DND-41 (cell line): Measurements from ENCODE around the gene NR2C1.

Source experiments
- ATAC-seq: fragments of 200-7000 bp; cut with Tn5 transposase; 3 replicates; pipeline ENCODE4 v1.9.1; 2021; ENCODE audit warnings: low read depth; ENCODE audit not compliant: insufficient read depth
- DNase-seq: peaks from one replicate; pipeline ENCODE4 v3.0.0-alpha.2; 2020
- H2AFZ ChIP-seq: 2 replicates; pipeline ENCODE4 v1.6.0; 2012; ENCODE audit warnings: low read depth, low read length
- H3K27ac ChIP-seq: 2 replicates; pipeline ENCODE4 v1.5.1; 2012; ENCODE audit warnings: low read length, inconsistent platforms
- H3K27me3 ChIP-seq: fragments of 200-600 bp; sonication (generic); 2 replicates; pipeline ENCODE4 v1.6.0; 2012; ENCODE audit warnings: low read length, mild to moderate bottlenecking, inconsistent platforms; ENCODE audit not compliant: insufficient read depth, poor library complexity
- H3K36me3 ChIP-seq: 2 replicates; pipeline ENCODE4 v1.5.1; 2012; ENCODE audit warnings: low read length, inconsistent platforms; ENCODE audit not compliant: insufficient read depth
- H3K4me1 ChIP-seq: 2 replicates; pipeline ENCODE4 v1.5.1; 2012; ENCODE audit warnings: mild to moderate bottlenecking, low read length; ENCODE audit not compliant: insufficient read depth
- H3K4me2 ChIP-seq: 2 replicates; pipeline ENCODE4 v1.6.0; 2012; ENCODE audit warnings: mild to moderate bottlenecking, moderate library complexity, low read length, inconsistent platforms; ENCODE audit not compliant: insufficient read depth
- H3K4me3 ChIP-seq, 2 experiments: fragments of 200-600 bp in 1 of 2; shearing (Covaris generic) in 1 of 2; 2 replicates each; pipeline ENCODE4 v1.5.1; 2012 to 2016; ENCODE audit warnings: inconsistent platforms in 2 of 2, low read length in 2 of 2, mild to moderate bottlenecking in 2 of 2, low read depth in 1 of 2, moderate library complexity in 1 of 2
- H3K79me2 ChIP-seq: 2 replicates; pipeline ENCODE4 v1.6.0; 2012; ENCODE audit warnings: low read length, inconsistent platforms; ENCODE audit not compliant: insufficient read depth
- H3K9ac ChIP-seq: 2 replicates; pipeline ENCODE4 v1.6.0; 2012; ENCODE audit warnings: low read depth, mild to moderate bottlenecking, inconsistent platforms, low read length, moderate library complexity
- H3K9me3 ChIP-seq: 2 replicates; pipeline ENCODE4 v1.5.1; 2012; ENCODE audit warnings: low read length, moderate library complexity, mild to moderate bottlenecking, inconsistent platforms; ENCODE audit not compliant: insufficient read depth, severe bottlenecking
- H4K20me1 ChIP-seq: 2 replicates; pipeline ENCODE4 v1.6.0; 2012; ENCODE audit warnings: low read length; ENCODE audit not compliant: insufficient read depth
- EZH2 ChIP-seq: IDR thresholded peaks from 3 replicates; pipeline ENCODE4 v1.6.1; 2012; ENCODE audit warnings: borderline replicate concordance, low read depth, mild to moderate bottlenecking, moderate library complexity, low read length, inconsistent platforms; ENCODE audit not compliant: severe bottlenecking
- TF ChIP-seq, protein P1 (sequence below): IDR thresholded peaks from 2 replicates; pipeline ENCODE4 v1.5.1; 2012; ENCODE audit warnings: borderline replicate concordance, low read length, moderate library complexity, mild to moderate bottlenecking; ENCODE audit not compliant: poor library complexity, severe bottlenecking; ENCODE audit errors: extremely low read depth

Gene NR2C1

DNA sequence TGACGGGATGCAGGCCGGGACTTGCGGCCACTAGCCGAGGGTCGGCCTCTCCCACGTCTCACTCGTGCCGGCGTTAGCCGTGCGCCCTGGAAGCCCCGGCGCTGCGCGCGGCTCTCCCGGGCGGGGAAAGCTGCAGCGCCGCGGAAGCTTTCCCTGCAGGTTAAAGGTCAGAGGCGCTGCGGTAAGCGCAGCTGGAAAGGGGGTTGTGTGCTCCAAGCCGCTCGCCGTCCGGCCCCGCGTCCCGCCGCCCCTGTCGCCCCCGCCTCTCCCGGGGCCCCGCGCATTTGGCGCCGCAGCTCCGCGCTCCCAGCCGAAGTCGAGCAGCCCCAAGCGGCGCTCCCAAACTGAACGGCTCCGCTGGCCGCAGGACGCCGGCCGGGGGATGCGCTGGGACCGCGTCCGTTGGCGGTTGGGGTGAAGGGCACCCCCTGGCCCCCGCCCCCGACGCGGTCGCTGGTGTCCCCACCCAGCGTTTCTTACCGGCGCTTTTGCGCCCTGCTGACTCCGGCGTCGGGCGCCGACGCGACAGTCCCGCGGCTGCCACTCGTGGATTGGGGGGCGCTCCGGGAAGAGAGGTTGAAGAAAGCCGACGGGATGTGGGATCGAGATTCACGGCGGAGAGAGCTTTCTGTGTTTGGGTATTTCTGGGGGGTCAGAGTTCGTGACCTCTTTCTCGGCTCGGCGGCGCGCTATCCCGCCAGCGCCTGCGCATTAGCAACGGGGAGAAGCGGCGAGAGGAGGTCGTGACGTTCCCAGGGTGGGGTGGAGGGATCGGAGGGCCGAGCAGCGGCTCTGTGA is at the start of gene NR2C1:
TSS of gene NR2C1 (minus strand) at position 719 of the 798 bp plus-strand sequence. CDS start 6,234 bp downstream, outside the sequence.
- peak within 1 kb of the TSS; percentile 99 to 100 for H3K4me3 ChIP-seq
- DNase-seq (peak; percentile 96), ATAC-seq (peak; percentile 89)
- peaks cover 25% of the 10 kb centered on the region for H3K4me1 ChIP-seq
- no peaks in the 10 kb centered on the region for H3K9me3 ChIP-seq
- peak within 1 kb of the TSS; percentile 71 for H3K4me2 ChIP-seq
- H3K9ac ChIP-seq, result peak within 1 kb of the TSS; percentile 93
- H3K27ac ChIP-seq, result peak within 1 kb of the TSS; percentile 92
- peaks cover 52% of the 10 kb centered on the region for H3K79me2 ChIP-seq
- H3K36me3 ChIP-seq, result peaks cover 13% of the 10 kb centered on the region
- H4K20me1 ChIP-seq, result peaks cover 13% of the 10 kb centered on the region
- no peaks in the 10 kb centered on the region for H3K27me3 ChIP-seq
- H2AFZ ChIP-seq, result peak within 1 kb of the TSS; percentile 97
- TF ChIP-seq, protein P1, sequence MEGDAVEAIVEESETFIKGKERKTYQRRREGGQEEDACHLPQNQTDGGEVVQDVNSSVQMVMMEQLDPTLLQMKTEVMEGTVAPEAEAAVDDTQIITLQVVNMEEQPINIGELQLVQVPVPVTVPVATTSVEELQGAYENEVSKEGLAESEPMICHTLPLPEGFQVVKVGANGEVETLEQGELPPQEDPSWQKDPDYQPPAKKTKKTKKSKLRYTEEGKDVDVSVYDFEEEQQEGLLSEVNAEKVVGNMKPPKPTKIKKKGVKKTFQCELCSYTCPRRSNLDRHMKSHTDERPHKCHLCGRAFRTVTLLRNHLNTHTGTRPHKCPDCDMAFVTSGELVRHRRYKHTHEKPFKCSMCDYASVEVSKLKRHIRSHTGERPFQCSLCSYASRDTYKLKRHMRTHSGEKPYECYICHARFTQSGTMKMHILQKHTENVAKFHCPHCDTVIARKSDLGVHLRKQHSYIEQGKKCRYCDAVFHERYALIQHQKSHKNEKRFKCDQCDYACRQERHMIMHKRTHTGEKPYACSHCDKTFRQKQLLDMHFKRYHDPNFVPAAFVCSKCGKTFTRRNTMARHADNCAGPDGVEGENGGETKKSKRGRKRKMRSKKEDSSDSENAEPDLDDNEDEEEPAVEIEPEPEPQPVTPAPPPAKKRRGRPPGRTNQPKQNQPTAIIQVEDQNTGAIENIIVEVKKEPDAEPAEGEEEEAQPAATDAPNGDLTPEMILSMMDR, result no peak
- no peak for TF ChIP-seq EZH2

DNA sequence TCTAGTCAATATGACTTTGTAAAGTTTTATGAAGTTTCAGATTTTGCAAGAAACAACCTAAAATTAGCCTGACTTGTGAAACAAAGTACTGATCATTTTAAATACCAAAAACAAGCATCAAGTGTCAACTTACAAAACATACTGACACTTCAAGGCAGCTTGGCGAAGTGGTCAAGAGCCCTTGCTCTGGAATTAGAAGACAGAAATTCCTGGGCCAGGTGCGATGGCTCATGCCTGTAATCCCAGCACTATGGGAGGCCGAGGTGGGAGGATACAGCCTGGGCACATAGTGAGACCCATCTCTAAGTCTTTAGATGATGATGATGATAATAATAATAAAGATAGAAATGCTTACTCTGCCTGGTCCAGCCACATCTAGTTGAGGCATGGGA is 45.4 kb upstream of the NR2C1 start:
- Histone ChIP-seq H3K4me3 (no peak overlapping the region), H3K79me2 (no peaks in the 10 kb centered on the region), H3K9me3 (no peaks in the 10 kb centered on the region), H3K9ac (no peak overlapping the region), H3K4me2 (no peak overlapping the region), H3K36me3 (no peaks in the 10 kb centered on the region), H3K27me3 (no peaks in the 10 kb centered on the region), H3K27ac (no peak overlapping the region), H3K4me1 (no peaks in the 10 kb centered on the region), H2AFZ (no peak overlapping the region), H4K20me1 (no peaks in the 10 kb centered on the region)
- ATAC-seq (no peak), DNase-seq (no peak)
- TF ChIP-seq EZH2, result no peak
- TF ChIP-seq, protein P1, result no peak

DNA sequence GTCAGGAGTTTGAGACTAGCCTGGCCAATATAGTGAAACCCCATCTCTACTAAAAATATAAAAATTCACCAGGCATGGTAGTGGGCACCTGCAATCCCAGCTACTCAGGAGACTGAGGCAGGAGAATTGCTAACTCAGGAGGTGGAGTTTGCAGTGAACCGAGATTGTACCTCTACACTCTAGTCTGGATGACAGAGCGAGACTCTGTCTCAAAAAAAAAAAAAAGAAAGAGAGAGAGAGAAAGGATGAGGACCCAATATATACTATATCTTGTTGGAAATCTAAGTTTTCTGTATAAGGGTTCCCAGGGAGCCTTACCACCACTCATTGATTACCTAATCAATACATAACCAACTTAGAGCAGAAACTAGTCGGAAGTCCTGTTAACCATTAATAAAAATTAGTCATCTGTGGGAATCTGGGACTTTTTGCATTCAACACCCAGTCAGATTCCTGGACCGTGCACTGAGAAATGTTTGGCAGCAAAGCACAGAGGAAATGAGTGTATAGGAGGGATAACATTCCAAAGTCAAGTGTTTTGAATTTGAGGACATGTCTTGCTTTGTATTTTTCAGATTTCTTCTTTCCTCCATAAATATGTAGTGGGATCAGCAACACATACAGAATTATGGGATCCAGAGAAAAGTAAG is 44.8 kb upstream of the NR2C1 start:
- ATAC-seq, result no peak
- Histone ChIP-seq H3K4me2 (no peak overlapping the region), H3K9ac (no peak overlapping the region), H2AFZ (no peak overlapping the region), H3K79me2 (no peaks in the 10 kb centered on the region), H4K20me1 (no peaks in the 10 kb centered on the region), H3K27me3 (no peaks in the 10 kb centered on the region), H3K36me3 (no peaks in the 10 kb centered on the region), H3K27ac (no peak overlapping the region), H3K4me3 (no peak overlapping the region), H3K9me3 (no peaks in the 10 kb centered on the region), H3K4me1 (no peaks in the 10 kb centered on the region)
- TF ChIP-seq, protein P1, result no peak
- TF ChIP-seq EZH2, result no peak
- DNase-seq, result no peak
